ENCODE data around the gene MLF2. TPM values are rescaled to one million over a fixed set of nuclear protein-coding genes. Genes with fewer than 3 reads are reported as not detected.
"Not testable (repeated sequence)": the region's sequence is repeated elsewhere in the genome, so short reads cannot be mapped to it uniquely, and the experiment has no call there.

The MLF2 gene
- total and polyA plus RNA-seq, 12 donors, result 135 to 334 (median 229) TPM

DNA sequence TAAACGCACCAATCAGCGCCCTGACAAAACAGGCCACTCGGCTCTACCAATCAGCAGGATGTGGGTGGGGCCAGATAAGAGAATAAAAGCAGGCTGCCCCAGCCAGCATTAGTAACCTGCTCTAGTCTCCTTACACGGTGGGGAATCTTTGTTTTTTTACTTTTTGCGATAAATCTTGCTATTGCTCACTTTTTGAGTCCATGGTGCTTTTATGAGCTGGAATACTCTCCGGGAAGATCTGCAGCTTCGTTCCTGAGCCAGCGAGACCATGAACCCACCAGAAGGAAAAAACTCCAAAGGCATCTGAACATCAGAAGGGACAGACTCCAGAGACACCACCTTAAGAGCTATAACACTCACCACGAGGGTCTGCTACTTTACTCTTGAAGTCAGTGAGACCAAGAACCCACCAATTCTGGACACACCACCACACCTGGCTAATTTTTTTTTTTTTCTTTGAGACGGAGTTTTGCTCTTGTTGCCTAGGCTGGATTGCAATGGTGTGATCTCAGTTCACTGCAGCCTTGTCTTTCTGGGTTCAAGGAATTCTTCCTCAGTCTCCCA, 36.0 kb downstream of the MLF2 start:
- Histone ChIP-seq H3K36me3 (replicated peaks in 1 of 2) (no peaks in the 10 kb centered on the region), H3K9me3 (replicated peaks in 1 of 3) (no peaks in the 10 kb centered on the region), H3K27me3 (peaks cover 13% of the 10 kb centered on the region), H3K27ac (no peak overlapping the region), H3K4me1 (replicated peaks in 1 of 2) (no peaks in the 10 kb centered on the region), H3K4me3 (no peak overlapping the region)
- DNase-seq, result no peak
- TF ChIP-seq, protein P1, sequence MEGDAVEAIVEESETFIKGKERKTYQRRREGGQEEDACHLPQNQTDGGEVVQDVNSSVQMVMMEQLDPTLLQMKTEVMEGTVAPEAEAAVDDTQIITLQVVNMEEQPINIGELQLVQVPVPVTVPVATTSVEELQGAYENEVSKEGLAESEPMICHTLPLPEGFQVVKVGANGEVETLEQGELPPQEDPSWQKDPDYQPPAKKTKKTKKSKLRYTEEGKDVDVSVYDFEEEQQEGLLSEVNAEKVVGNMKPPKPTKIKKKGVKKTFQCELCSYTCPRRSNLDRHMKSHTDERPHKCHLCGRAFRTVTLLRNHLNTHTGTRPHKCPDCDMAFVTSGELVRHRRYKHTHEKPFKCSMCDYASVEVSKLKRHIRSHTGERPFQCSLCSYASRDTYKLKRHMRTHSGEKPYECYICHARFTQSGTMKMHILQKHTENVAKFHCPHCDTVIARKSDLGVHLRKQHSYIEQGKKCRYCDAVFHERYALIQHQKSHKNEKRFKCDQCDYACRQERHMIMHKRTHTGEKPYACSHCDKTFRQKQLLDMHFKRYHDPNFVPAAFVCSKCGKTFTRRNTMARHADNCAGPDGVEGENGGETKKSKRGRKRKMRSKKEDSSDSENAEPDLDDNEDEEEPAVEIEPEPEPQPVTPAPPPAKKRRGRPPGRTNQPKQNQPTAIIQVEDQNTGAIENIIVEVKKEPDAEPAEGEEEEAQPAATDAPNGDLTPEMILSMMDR (IDR thresholded peaks at IDR 0.05), result no peak
- TF ChIP-seq POLR2A (IDR thresholded peaks at IDR 0.05), result no peak
- intact Hi-C loops (cut with DNase I), result no loop called here
- WGBS, 4 donors, result 66 to 87% (median 72%) methylated on average over 7 to 9 of the region's 10 CpGs

DNA sequence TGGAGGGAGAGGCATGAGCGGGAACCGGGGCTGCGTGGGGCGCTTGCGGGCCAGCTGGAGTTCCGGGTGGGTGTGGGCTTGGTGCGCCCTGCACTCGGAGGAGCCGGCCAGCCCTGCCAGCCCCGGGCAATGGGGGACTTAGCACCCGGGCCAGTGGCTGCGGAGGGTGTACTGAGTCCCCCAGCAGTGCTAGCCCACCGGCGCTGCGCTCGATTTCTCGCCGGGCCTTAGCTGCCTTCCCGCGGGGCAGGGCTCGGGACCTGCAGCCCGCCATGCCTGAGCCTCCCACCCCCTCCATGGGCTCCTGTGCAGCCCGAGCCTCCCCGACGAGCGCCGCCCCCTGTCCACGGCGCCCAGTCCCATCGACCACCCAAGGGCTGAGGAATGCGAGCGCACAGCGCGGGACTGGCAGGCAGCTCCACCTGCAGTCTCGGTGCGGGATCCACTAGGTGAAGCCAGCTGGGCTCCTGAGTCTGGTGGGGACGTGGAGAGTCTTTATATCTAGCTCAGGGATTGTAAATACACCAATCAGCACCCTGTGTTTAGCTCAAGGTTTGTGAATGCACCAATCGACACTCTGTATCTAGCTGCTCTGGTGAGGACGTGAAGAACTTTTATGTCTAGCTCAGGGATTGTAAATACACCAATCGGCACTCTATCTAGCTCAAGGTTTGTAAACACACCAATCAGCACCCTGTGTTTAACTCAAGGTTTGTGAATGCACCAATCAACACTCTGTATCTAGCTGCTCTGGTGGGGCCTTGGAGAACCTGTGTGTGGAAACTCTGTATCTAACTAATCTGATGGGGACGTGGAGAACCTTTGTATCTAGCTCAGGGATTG, 36.7 kb downstream of the MLF2 start:
- H3K36me3 ChIP-seq (replicated peaks in 1 of 2); DNase-seq; H3K27ac ChIP-seq; H3K4me1 ChIP-seq (replicated peaks in 1 of 2); intact Hi-C loops (cut with DNase I); H3K4me3 ChIP-seq; H3K9me3 ChIP-seq (replicated peaks in 1 of 3): not testable (repeated sequence)
- H3K27me3 ChIP-seq, result peaks cover 13% of the 10 kb centered on the region
- 86 to 91% (median 89%) methylated on average over 3 to 31 of the region's 41 CpGs for WGBS, 4 donors

DNA sequence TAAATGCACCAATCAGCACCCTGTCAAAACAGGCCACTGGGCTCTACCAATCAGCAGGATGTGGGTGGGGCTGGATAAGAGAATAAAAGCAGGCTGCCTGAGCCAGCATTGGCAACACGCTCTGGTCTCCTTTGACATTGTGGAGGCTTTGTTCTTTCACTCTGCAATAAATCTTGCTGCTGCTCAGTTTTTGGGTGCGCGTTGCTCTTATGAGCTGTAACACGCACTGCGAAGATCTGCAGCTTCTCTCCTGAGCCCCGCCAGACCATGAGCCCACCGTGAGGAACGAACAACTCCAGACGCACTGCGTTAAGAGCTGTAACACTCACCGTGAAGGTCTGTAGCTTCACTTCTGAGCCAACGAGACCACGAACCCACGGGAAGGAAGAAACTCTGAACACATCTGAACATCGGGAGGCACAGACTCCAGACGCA, 44.0 kb downstream of the MLF2 start:
- no peak overlapping the region for H3K4me3 ChIP-seq
- no peaks in the 10 kb centered on the region for H3K4me1 ChIP-seq (replicated peaks in 1 of 2)
- no peak for TF ChIP-seq POLR2A (IDR thresholded peaks at IDR 0.05)
- TF ChIP-seq, protein P1 (IDR thresholded peaks at IDR 0.05), result no peak
- no peak for DNase-seq
- no peaks in the 10 kb centered on the region for H3K36me3 ChIP-seq (replicated peaks in 1 of 2)
- 72 to 82% (median 74%) methylated on average over 14 to 16 of the region's 16 CpGs for WGBS, 4 donors
- H3K27ac ChIP-seq, result no peak overlapping the region
- H3K27me3 ChIP-seq, result peaks cover 23% of the 10 kb centered on the region
- intact Hi-C loops (cut with DNase I), result no loop called here
- H3K9me3 ChIP-seq (replicated peaks in 1 of 3), result no peaks in the 10 kb centered on the region

DNA sequence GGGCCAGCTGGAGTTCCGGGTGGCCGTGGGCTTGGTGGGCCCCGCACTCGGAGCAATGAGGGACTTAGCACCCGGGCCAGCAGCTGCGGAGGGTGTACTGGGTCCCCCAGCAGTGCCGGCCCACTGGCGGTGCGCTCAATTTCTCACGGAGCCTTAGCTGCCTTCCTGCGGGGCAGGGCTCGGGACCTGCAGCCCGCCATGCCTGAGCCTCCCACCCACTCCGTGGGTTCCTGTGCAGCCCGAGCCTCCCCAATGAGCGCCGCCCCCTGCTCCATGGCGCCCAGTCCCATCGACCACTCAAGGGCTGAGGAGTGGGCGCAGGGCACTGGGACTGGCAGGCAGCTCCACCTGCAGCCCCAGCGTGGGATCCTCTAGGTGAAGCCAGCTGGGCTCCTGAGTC, 44.6 kb downstream of the MLF2 start:
- WGBS, 4 donors, result 87 to 94% (median 91%) methylated on average over 5 to 21 of the region's 21 CpGs
- not testable (repeated sequence) for DNase-seq

DNA sequence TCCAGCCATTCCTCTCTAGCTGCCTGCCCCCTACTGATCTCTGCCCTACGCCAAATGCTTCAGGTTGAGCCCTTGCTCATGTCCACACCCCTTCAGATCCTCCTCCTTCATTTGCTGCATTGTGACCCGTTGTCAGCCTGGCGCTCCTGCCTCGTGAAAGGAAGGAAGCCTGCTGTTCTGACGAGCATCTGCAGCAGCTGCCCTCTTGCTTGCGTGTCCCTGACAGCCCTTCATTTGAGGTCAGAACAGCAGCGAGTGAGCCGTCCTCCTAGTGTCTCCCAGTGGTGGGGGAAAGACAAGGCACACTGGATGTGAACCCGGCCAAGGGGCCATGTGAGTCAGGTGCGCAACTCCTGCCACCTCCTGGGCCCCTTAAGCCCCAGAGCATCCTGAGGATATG, 49.3 kb downstream of the MLF2 start:
- intact Hi-C loops (cut with DNase I), result no loop called here
- Histone ChIP-seq H3K4me1 (replicated peaks in 1 of 2) (peaks cover 5 to 9% of the 10 kb centered on the region in 2 donors), H3K27me3 (peaks cover 50% of the 10 kb centered on the region), H3K4me3 (no peak overlapping the region), H3K27ac (no peak overlapping the region), H3K9me3 (replicated peaks in 1 of 3) (no peaks in the 10 kb centered on the region), H3K36me3 (replicated peaks in 1 of 2) (no peaks in the 10 kb centered on the region)
- TF ChIP-seq, protein P1 (IDR thresholded peaks at IDR 0.05), result no peak
- TF ChIP-seq POLR2A (IDR thresholded peaks at IDR 0.05), result no peak
- DNase-seq, result no peak
- WGBS, 4 donors, result 10 to 19% (median 15%) methylated on average over 8 to 10 of the region's 10 CpGs

More for the DNA sequence above, 44.6 kb downstream of the MLF2 start:
- H3K9me3 ChIP-seq (replicated peaks in 1 of 3); H3K4me1 ChIP-seq (replicated peaks in 1 of 2); intact Hi-C loops (cut with DNase I); H3K36me3 ChIP-seq (replicated peaks in 1 of 2); H3K4me3 ChIP-seq; H3K27ac ChIP-seq: not testable (repeated sequence)
- H3K27me3 ChIP-seq, result peaks cover 21% of the 10 kb centered on the region

All from adrenal gland (tissue), 12 donors.